HUES48 (cell line): ENCODE measurements around the gene TRPM1.
A peak's percentile ranks its signal among the peaks of the same experiment; 100 is the strongest.

Source experiments
- H3K27ac ChIP-seq: one replicate; pipeline ENCODE4 v1.7.0; 2013; ENCODE audit warnings: low read depth, low read length, inconsistent platforms
- H3K27me3 ChIP-seq: 2 replicates; pipeline ENCODE4 v1.6.1; 2013; ENCODE audit warnings: mild to moderate bottlenecking, low read length; ENCODE audit not compliant: control insufficient read depth, insufficient read depth
- H3K36me3 ChIP-seq: 2 replicates; pipeline ENCODE4 v1.6.1; 2013; ENCODE audit warnings: low read length; ENCODE audit not compliant: control insufficient read depth, insufficient read depth
- H3K4me1 ChIP-seq: 2 replicates; pipeline ENCODE4 v1.6.1; 2013; ENCODE audit warnings: mild to moderate bottlenecking, low read length; ENCODE audit not compliant: control insufficient read depth, insufficient read depth
- H3K4me3 ChIP-seq: 2 replicates; pipeline ENCODE4 v1.5.1; 2013; ENCODE audit warnings: mild to moderate bottlenecking, low read depth, low read length
- H3K9ac ChIP-seq: 2 replicates; pipeline ENCODE4 v1.6.1; 2013; ENCODE audit warnings: mild to moderate bottlenecking, low read depth, low read length, moderate library complexity
- H3K9me3 ChIP-seq: 2 replicates; pipeline ENCODE4 v1.6.1; 2013; ENCODE audit warnings: low read length; ENCODE audit not compliant: control insufficient read depth, insufficient read depth

The TRPM1 gene

DNA sequence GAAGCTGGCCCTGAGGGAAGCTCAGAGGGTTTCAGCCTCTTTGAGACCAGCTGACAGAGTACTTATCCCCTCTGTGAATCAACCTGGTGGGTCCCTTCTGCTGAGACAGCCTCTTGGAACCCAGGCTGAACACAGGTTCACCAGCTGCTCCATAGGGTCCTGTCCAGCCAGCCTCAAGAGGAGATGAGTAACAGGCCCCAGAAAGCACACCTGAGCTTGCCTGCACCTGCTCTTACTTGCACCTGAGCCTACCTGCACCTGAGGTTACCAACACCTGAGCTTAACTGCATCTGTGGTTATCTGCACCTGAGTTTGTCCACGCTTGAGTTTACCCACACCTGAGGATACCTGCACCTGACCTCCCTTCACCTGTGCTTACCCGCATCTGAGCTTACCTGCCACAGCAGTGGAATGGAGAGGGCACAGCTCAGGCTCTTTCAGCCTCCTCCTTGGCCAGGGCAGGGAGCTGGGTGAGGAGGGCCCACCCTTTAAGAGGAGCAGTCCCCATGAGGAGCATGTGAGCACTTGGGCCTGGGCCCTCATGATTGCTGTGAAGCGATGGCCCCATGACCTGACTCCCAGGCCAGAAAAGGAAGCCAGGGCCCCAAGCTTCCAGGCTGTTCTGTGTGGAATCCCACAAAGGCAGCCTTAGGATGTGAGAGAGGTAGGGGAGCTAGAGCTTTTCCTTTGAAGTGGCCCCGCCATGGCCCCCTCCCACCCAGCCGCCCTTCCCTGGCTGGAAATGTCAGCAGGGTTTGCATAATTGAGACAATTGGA, at the start of gene TRPM1:
Gene TRPM1, minus strand, starts transcription at position 464 of the 777 bp plus-strand sequence. CDS start 20,370 bp downstream, outside the sequence.
- no peaks in the 10 kb centered on the region for H3K36me3 ChIP-seq
- H3K27ac ChIP-seq = peak within 1 kb of the TSS; percentile 14
- no peak within 1 kb of the TSS for H3K4me3 ChIP-seq
- no peak within 1 kb of the TSS for H3K9ac ChIP-seq
- peaks cover 7% of the 10 kb centered on the region; the same call in 1 of the 2 replicates for H3K4me1 ChIP-seq
- H3K27me3 ChIP-seq = no peaks in the 10 kb centered on the region
- no peaks in the 10 kb centered on the region for H3K9me3 ChIP-seq

DNA sequence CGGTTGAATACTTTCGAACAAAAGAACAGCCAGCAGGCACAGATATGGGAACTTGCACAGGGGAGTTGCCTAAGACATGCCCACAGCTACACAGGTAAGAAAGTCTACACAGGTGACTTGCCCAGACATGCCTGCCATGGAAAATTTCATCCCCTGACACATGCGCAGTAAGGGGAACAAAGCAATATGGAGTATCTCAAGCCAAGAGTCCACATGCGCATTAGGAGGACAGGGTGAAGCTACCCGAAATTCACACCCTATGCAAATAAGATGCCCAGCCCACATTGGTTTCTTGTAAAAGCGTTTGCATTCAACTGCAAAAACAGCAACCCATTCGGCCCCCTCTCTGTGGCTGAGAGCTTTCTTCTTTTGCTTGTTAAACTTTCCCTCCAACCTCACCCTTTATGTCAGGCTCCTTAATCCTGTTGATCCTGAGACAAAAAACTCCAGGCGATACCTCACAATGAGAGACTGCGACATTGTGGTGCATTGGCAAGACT, 49.3 kb upstream of the TRPM1 start:
- Histone ChIP-seq H3K9ac (no peak overlapping the region), H3K4me3 (no peak overlapping the region), H3K4me1 (peaks cover 44% of the 10 kb centered on the region), H3K9me3 (0 out of 2 replicates have a peak, but pooled peaks cover 6% of the 10 kb centered on the region), H3K36me3 (no peaks in the 10 kb centered on the region), H3K27me3 (no peaks in the 10 kb centered on the region), H3K27ac (peak overlapping the region; percentile 91)

DNA sequence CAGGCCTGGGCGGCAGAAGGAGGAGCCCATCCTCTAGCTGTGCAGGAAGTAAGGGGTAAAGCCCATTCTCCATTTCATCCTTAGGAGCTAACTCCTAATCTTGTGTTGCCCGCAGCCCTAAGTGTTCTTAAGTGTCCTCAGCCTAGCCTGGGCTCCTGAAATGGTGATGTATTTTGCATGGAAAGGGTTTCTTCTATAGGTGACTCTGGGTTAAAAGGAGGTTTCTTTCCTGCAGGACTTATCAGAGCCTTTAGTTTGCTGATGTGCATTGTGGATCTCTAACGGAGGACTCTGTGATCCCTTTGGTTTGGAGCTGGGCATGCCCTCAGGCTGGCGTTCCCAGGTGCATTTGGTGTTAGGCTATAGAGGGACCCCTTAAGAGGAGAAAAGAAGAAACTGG, 48.5 kb upstream of the TRPM1 start:
- Histone ChIP-seq H3K27ac (no peak overlapping the region), H3K9ac (no peak overlapping the region), H3K4me3 (no peak overlapping the region), H3K4me1 (peaks cover 37% of the 10 kb centered on the region), H3K9me3 (0 out of 2 replicates have a peak, but pooled peaks cover 6% of the 10 kb centered on the region), H3K36me3 (no peaks in the 10 kb centered on the region), H3K27me3 (no peaks in the 10 kb centered on the region)

DNA sequence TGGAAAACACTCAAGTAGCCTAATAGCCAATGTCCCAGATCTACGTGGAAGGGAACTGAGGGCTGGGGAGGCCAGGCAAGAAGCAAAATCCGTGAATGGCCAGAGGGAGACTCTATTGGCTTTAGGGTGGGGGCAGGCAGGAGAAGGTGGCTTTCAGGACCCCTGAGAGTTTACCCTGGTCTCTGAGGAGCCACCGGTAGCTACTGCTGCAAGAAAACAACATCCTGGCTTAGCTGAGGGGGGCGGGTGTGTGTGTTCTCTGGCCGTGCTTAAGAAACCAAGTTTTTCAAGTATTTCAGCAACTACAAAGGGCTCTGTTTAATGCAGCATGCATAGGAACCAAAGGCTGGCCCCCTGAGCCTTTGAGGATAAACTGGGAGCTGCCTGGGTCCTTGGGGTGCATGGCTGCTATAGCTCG, 47.6 kb upstream of the TRPM1 start:
- Histone ChIP-seq H3K9ac (no peak overlapping the region), H3K27ac (peak overlapping the region; percentile 52), H3K9me3 (0 out of 2 replicates have a peak, but pooled peaks cover 6% of the 10 kb centered on the region), H3K4me1 (peaks cover 37% of the 10 kb centered on the region), H3K36me3 (no peaks in the 10 kb centered on the region), H3K27me3 (no peaks in the 10 kb centered on the region), H3K4me3 (no peak overlapping the region)

DNA sequence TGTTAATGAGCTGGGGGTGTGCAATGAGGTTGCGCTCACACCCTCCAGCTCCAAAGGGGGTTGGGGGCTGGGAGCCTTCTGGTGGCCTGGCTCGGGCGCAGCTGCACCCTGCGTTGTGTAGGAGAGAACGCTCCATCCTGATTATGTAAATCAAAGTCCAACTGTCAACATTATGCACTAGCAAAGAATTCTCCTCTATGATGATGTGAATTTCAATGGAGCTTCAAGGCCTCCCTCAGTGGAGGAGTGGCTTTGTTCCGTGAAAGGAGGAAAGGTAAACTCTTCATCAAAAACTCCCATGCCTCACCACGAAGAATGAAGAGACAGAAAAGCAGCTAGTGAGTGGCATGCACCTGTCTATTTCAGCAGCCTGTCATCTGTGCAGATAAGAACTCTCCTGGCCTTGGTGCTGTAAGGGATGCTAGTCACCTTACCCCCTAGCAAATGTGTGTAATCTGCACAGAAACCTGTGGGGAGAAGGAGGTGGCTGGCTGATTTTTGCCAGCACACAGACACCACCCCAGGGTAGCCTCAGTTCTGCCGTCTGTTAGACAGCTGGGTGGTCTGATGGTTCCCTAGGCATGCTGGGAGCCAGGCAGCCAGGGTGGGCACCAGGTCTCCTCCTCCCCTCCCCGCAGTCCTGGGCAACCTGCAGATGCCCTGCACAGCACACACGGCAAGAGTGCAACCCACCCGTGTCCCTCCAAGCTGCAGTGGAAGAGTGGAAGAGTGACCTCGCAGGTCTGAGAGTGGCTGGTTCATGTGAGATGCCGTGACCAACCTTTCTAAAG, 47.0 kb upstream of the TRPM1 start:
- Histone ChIP-seq H3K27ac (peak overlapping the region; percentile 52), H3K4me3 (no peak overlapping the region), H3K4me1 (peaks cover 37% of the 10 kb centered on the region), H3K9ac (no peak overlapping the region), H3K27me3 (no peaks in the 10 kb centered on the region), H3K9me3 (0 out of 2 replicates have a peak, but pooled peaks cover 6% of the 10 kb centered on the region), H3K36me3 (no peaks in the 10 kb centered on the region)

DNA sequence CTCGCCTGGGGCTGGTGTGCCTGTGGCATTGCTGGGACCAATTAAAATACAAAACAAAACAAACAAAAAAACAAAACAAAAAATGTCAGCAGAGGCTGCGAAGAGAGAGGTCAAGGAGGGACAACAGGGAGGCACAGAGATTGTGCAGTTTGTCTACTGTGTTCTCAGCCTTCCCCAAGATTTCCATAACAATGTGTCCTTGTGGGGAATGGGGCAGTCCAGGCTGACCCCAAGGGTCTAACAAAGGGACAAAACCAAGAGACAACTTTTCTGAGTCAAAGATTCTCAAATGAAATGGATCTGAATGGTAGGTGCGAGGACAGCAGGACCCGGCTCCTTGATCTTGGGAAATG, 46.4 kb upstream of the TRPM1 start:
- H3K27ac ChIP-seq = peak overlapping the region; percentile 34

DNA sequence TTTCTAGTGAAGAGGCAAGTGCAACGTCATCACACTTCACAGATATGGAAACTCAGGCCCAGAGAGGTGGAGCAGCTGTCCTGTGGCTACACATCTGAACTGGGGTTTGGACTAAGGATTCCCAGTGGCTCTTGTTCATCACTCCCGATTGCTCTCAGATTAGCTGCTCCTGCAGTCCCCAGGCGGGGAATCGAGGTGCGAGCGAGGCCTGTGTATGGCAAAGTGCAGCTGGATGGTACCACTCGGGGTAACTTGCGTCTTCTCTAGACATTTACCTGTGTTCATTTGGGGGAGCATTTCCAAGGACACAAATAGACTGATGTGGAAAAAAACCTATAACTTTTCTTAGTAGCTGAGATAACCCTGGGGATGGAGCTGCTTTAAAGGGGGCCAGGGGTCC, 45.9 kb upstream of the TRPM1 start:
- Histone ChIP-seq H3K9me3 (0 out of 2 replicates have a peak, but pooled peaks cover 2% of the 10 kb centered on the region), H3K9ac (no peak overlapping the region), H3K27me3 (no peaks in the 10 kb centered on the region)

More for the DNA sequence above, 46.4 kb upstream of the TRPM1 start:
- Histone ChIP-seq H3K36me3 (no peaks in the 10 kb centered on the region), H3K4me3 (no peak overlapping the region), H3K9me3 (0 out of 2 replicates have a peak, but pooled peaks cover 6% of the 10 kb centered on the region), H3K27me3 (no peaks in the 10 kb centered on the region), H3K4me1 (peaks cover 37% of the 10 kb centered on the region), H3K9ac (no peak overlapping the region)

DNA sequence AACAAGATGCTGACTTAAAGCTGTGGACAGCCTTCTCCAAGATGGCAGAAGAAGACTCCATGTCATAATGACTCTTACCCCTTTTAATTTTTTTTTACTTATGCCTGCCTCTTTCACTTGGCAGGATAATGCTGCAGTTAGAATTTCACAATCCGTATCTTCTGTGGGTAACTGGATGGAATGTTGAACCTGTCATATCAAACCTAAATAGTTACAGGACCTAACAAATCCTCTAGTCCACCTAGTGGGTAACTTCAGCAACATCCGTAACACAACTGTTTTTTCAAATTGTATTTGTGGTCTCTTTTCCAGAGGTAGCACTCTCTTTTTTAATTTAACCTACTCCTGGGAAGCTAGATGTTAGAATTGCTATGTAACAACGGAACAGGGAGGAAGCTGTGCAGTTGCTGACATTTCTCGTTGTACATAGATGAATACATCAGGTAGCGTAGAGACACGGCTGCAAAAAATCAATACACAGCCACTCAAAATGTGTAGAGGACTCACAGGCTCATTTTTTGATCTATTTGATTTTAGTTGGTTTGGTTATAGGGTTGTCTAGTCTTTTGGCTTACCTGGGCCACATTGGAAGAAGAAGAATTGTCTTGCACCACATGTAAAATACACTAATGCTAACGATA, 43.9 kb upstream of the TRPM1 start:
- H3K4me1 ChIP-seq = peaks cover 23% of the 10 kb centered on the region
- no peaks in the 10 kb centered on the region for H3K36me3 ChIP-seq
- no peaks in the 10 kb centered on the region for H3K9me3 ChIP-seq
- no peak overlapping the region for H3K27ac ChIP-seq
- H3K27me3 ChIP-seq = no peaks in the 10 kb centered on the region
- no peak overlapping the region for H3K9ac ChIP-seq
- no peak overlapping the region for H3K4me3 ChIP-seq

More for the DNA sequence above, 45.9 kb upstream of the TRPM1 start:
- Histone ChIP-seq H3K4me3 (no peak overlapping the region), H3K4me1 (peaks cover 37% of the 10 kb centered on the region), H3K36me3 (no peaks in the 10 kb centered on the region), H3K27ac (no peak overlapping the region)

DNA sequence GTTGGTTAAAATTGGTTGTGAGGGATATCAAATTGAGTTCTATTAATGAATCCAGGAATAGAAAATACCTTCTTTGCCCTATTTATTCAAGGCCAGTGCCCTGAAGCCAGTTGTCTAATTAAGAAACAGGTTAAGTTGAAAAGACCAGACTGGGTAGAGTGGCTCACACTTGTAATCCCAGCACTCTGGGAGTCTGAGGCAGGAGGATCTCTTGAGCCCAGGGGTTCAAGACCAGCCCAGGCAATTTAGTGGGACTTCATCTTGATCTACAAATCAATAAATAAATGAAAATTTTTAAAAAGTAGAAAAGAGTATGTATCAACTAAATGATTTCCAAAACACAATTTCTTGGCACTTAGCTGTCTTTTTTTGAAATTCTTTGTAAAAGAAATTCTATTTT, 40.3 kb upstream of the TRPM1 start:
- H3K4me1 ChIP-seq = no peaks in the 10 kb centered on the region; the same call in 1 of the 2 replicates
- H3K36me3 ChIP-seq = no peaks in the 10 kb centered on the region
- no peaks in the 10 kb centered on the region for H3K27me3 ChIP-seq
- no peak overlapping the region for H3K27ac ChIP-seq
- H3K9me3 ChIP-seq = no peaks in the 10 kb centered on the region
- no peak overlapping the region for H3K4me3 ChIP-seq
- no peak overlapping the region for H3K9ac ChIP-seq

DNA sequence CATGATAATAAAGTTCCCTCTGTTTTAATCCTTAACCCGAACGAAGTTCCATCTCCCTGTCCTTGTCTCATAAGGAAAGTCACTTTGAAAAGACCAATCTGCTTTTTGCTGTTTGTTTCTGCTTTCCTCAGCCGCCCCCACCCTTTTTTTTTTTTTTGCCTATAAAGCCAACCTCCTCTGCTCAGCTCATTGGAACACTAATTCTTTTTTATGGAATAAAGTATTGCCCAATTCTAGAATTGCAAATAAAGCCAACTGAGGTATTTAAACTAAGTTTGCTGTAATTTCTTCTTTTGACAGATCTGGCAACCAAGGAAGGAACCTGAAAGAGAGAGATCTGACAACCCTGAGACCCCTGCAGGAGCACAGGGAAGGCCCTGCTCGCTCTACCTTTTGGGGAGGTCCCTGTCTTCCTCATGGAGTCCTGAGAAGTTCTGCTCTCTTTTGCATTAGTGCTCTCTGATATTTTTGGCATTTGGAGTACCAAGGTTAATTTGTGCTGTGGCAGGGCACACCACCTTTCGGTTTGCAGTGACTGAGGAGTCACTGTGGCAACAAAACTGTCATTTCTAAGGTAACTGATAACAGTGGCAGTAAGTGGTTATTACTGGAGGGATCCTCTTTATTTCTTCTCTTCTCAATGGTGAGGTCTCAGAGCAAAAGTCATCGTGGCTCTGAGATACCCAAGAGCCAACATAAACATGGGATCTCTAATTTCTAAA, 35.2 kb upstream of the TRPM1 start:
- Histone ChIP-seq H3K36me3 (no peaks in the 10 kb centered on the region), H3K4me1 (peaks cover 3% of the 10 kb centered on the region; the same call in 1 of the 2 replicates), H3K4me3 (no peak overlapping the region), H3K27me3 (no peaks in the 10 kb centered on the region), H3K9ac (no peak overlapping the region), H3K27ac (no peak overlapping the region), H3K9me3 (peaks cover 8% of the 10 kb centered on the region)
